Activated CD4-positive, alpha-beta memory T cell treated with anti-CD3 and anti-CD28 coated beads, Interleukin-2, amount 10 ng/mL, durations not matched to agents 7 days and 5 days (primary cell): Measurements from ENCODE around the gene NBL1. TPM values are rescaled to one million over a fixed set of nuclear protein-coding genes. Genes with fewer than 3 reads are reported as not detected.
A peak's percentile ranks its signal among the peaks of the same experiment; 100 is the strongest.

Experiments
- CTCF ChIA-PET: fragments of 350-600 bp; sonication (Branson Sonifier 250); formaldehyde crosslinking; loops from one replicate; lab custom pipeline; 2021; ENCODE audit warnings: antibody characterized with exemption, inconsistent platforms; lab: Charles Lee
- POLR2A ChIA-PET: fragments of 350-600 bp; sonication (Branson Sonifier 250); formaldehyde crosslinking; loops from one replicate; lab custom pipeline; 2021; ENCODE audit warnings: antibody characterized with exemption; lab: Charles Lee
- DNase-seq: peaks from one replicate; pipeline ENCODE4 v3.0.0-alpha.2; 2020
- H3K27ac Mint-ChIP-seq: one replicate; pipeline ENCODE4 v1.8.0; 2021; ENCODE audit warnings: mild to moderate bottlenecking, mixed read lengths
- H3K27me3 Mint-ChIP-seq: one replicate; pipeline ENCODE4 v1.8.0; 2021; ENCODE audit warnings: mixed read lengths
- H3K36me3 Mint-ChIP-seq: one replicate; pipeline ENCODE4 v1.8.0; 2021; ENCODE audit warnings: low read depth, mixed read lengths
- H3K4me1 Mint-ChIP-seq: one replicate; pipeline ENCODE4 v1.8.0; 2021; ENCODE audit warnings: mixed read lengths
- H3K4me3 Mint-ChIP-seq: one replicate; pipeline ENCODE4 v1.8.0; 2021; ENCODE audit warnings: mild to moderate bottlenecking, mixed read lengths
- H3K9me3 Mint-ChIP-seq: one replicate; pipeline ENCODE4 v1.8.0; 2021; ENCODE audit warnings: mixed read lengths
- total RNA-seq, 2 experiments: library from RNA; stranded (reverse); gene quantifications; one replicate each; pipeline ENCODE4 v1.2.3, GENCODE V29; 2021

NBL1 gene
- total RNA-seq, 2 experiments from 2014 or later = 25.4 to 29.8 TPM

GRCh38 chr1:19665186-19665495 lies 21.0 kb downstream of the NBL1 start:
- Mint-ChIP-seq H3K4me3 (no peak overlapping the region), H3K27ac (no peak overlapping the region), H3K36me3 (no peaks in the 10 kb centered on the region)

GRCh38 chr1:19665496-19666465 lies 21.7 kb downstream of the NBL1 start:
- Mint-ChIP-seq H3K27ac (no peak overlapping the region), H3K4me1 (peaks cover 11% of the 10 kb centered on the region), H3K4me3 (no peak overlapping the region), H3K27me3 (peaks cover 37% of the 10 kb centered on the region), H3K9me3 (no peaks in the 10 kb centered on the region), H3K36me3 (no peaks in the 10 kb centered on the region)
- ChIA-PET POLR2A (no interaction called here), CTCF (no interaction called here)
- no peak for DNase-seq

More at GRCh38 chr1:19665186-19665495, 21.0 kb downstream of the NBL1 start:
- CTCF ChIA-PET = no interaction called here
- no peak for DNase-seq
- peaks cover 14% of the 10 kb centered on the region for H3K4me1 Mint-ChIP-seq
- POLR2A ChIA-PET = no interaction called here
- H3K27me3 Mint-ChIP-seq = peaks cover 41% of the 10 kb centered on the region
- H3K9me3 Mint-ChIP-seq = no peaks in the 10 kb centered on the region

- H3K4me3 Mint-ChIP-seq = no peak overlapping the region
- POLR2A ChIA-PET = interaction anchor here (1.4 kb wide), 1 partner anchor 12 kb away, joined by 3 read pairs; no protein-coding TSS in a partner anchor
- H3K27ac Mint-ChIP-seq = no peak overlapping the region
- peaks cover 28% of the 10 kb centered on the region for H3K27me3 Mint-ChIP-seq
- H3K36me3 Mint-ChIP-seq = no peaks in the 10 kb centered on the region
- no peaks in the 10 kb centered on the region for H3K9me3 Mint-ChIP-seq
- DNase-seq = no peak
- CTCF ChIA-PET = interaction anchor here (0.9 kb wide), 1 partner anchor 36 kb away, joined by 3 read pairs; no protein-coding TSS in a partner anchor
- H3K4me1 Mint-ChIP-seq = peaks cover 9% of the 10 kb centered on the region
These were observed 24.8 kb downstream of the NBL1 start for GRCh38 chr1:19668888-19669287.

- no peak overlapping the region for H3K4me3 Mint-ChIP-seq
- H3K9me3 Mint-ChIP-seq = no peaks in the 10 kb centered on the region
- POLR2A ChIA-PET = no interaction called here
- H3K4me1 Mint-ChIP-seq = peaks cover 2% of the 10 kb centered on the region
- H3K27me3 Mint-ChIP-seq = peaks cover 23% of the 10 kb centered on the region
- DNase-seq = no peak
- CTCF ChIA-PET = interaction anchor here (1.6 to 2.1 kb wide), 2 partner anchors 9 to 33 kb away, joined by 3 to 13 read pairs; no protein-coding TSS in a partner anchor
- no peak overlapping the region for H3K27ac Mint-ChIP-seq
- H3K36me3 Mint-ChIP-seq = no peaks in the 10 kb centered on the region
These were observed 26.7 kb downstream of the NBL1 start for GRCh38 chr1:19670787-19671186.

GRCh38 chr1:19672237-19672636 lies 28.1 kb downstream of the NBL1 start:
- POLR2A ChIA-PET = interaction anchor here (1.2 kb wide), 1 partner anchor 26 kb away, joined by 3 read pairs; no protein-coding TSS in a partner anchor
- Mint-ChIP-seq H3K36me3 (no peaks in the 10 kb centered on the region), H3K4me1 (no peaks in the 10 kb centered on the region), H3K27me3 (peaks cover 9% of the 10 kb centered on the region), H3K27ac (no peak overlapping the region), H3K9me3 (no peaks in the 10 kb centered on the region), H3K4me3 (no peak overlapping the region)
- CTCF ChIA-PET = interaction anchor here (1.1 to 2.1 kb wide), 3 partner anchors 8 to 32 kb away, joined by 3 to 13 read pairs (median 3); no protein-coding TSS in a partner anchor
- no peak for DNase-seq

GRCh38 chr1:19675797-19676196 lies 31.7 kb downstream of the NBL1 start:
- CTCF ChIA-PET = interaction anchor here (3.2 kb wide), 1 partner anchor 14 kb away, joined by 12 read pairs; no protein-coding TSS in a partner anchor
- no peak for DNase-seq
- H3K27ac Mint-ChIP-seq = no peak overlapping the region
- peaks cover 5% of the 10 kb centered on the region for H3K27me3 Mint-ChIP-seq
- no peak overlapping the region for H3K4me3 Mint-ChIP-seq
- H3K9me3 Mint-ChIP-seq = no peaks in the 10 kb centered on the region
- no peaks in the 10 kb centered on the region for H3K4me1 Mint-ChIP-seq
- POLR2A ChIA-PET = interaction anchor here (1.5 kb wide), 1 partner anchor 30 kb away, joined by 3 read pairs; no protein-coding TSS in a partner anchor
- H3K36me3 Mint-ChIP-seq = no peaks in the 10 kb centered on the region

- peak; percentile 29 for DNase-seq
- peaks cover 5% of the 10 kb centered on the region for H3K27me3 Mint-ChIP-seq
- no peak overlapping the region for H3K27ac Mint-ChIP-seq
- ChIA-PET POLR2A (interaction anchor here (1.4 to 1.5 kb wide), 2 partner anchors 12 to 30 kb away, joined by 3 to 4 read pairs; no protein-coding TSS in a partner anchor), CTCF (interaction anchor here (1.6 to 3.2 kb wide), 2 partner anchors 15 to 28 kb away, joined by 4 to 12 read pairs; no protein-coding TSS in a partner anchor)
- no peaks in the 10 kb centered on the region for H3K36me3 Mint-ChIP-seq
- H3K4me3 Mint-ChIP-seq = no peak overlapping the region
- H3K9me3 Mint-ChIP-seq = no peaks in the 10 kb centered on the region
- no peaks in the 10 kb centered on the region for H3K4me1 Mint-ChIP-seq
These were observed 32.4 kb downstream of the NBL1 start for GRCh38 chr1:19676438-19676922.

GRCh38 chr1:19678493-19678892 lies 34.4 kb downstream of the NBL1 start:
- POLR2A ChIA-PET = no interaction called here
- CTCF ChIA-PET = interaction anchor here (3.2 kb wide), 1 partner anchor 17 kb away, joined by 12 read pairs; no protein-coding TSS in a partner anchor
- Mint-ChIP-seq H3K4me3 (no peak overlapping the region), H3K36me3 (no peaks in the 10 kb centered on the region), H3K27me3 (peaks cover 5% of the 10 kb centered on the region), H3K27ac (no peak overlapping the region), H3K4me1 (no peaks in the 10 kb centered on the region), H3K9me3 (no peaks in the 10 kb centered on the region)
- DNase-seq = no peak

- Mint-ChIP-seq H3K36me3 (no peaks in the 10 kb centered on the region), H3K9me3 (no peaks in the 10 kb centered on the region), H3K4me3 (no peak overlapping the region), H3K4me1 (no peaks in the 10 kb centered on the region), H3K27me3 (peaks cover 5% of the 10 kb centered on the region), H3K27ac (no peak overlapping the region)
- POLR2A ChIA-PET = no interaction called here
- CTCF ChIA-PET = interaction anchor here (3.2 kb wide), 1 partner anchor 17 kb away, joined by 12 read pairs; no protein-coding TSS in a partner anchor
- no peak for DNase-seq
These were observed 34.9 kb downstream of the NBL1 start for GRCh38 chr1:19678931-19679453.

- H3K4me1 Mint-ChIP-seq = no peaks in the 10 kb centered on the region
- CTCF ChIA-PET = no interaction called here
- H3K27me3 Mint-ChIP-seq = peaks cover 2% of the 10 kb centered on the region
- no peaks in the 10 kb centered on the region for H3K9me3 Mint-ChIP-seq
- DNase-seq = no peak
- no peak overlapping the region for H3K4me3 Mint-ChIP-seq
- H3K27ac Mint-ChIP-seq = no peak overlapping the region
- POLR2A ChIA-PET = no interaction called here
- no peaks in the 10 kb centered on the region for H3K36me3 Mint-ChIP-seq
These were observed 35.6 kb downstream of the NBL1 start for GRCh38 chr1:19679691-19680090.

GRCh38 chr1:19680644-19681043 lies 36.5 kb downstream of the NBL1 start:
- Mint-ChIP-seq H3K36me3 (no peaks in the 10 kb centered on the region), H3K27me3 (peaks cover 1% of the 10 kb centered on the region), H3K4me1 (no peaks in the 10 kb centered on the region), H3K9me3 (no peaks in the 10 kb centered on the region), H3K4me3 (no peak overlapping the region), H3K27ac (no peak overlapping the region)
- CTCF ChIA-PET = interaction anchor here (1.2 kb wide), 1 partner anchor 19 kb away, joined by 4 read pairs; no protein-coding TSS in a partner anchor
- POLR2A ChIA-PET = interaction anchor here (1.5 kb wide), 1 partner anchor 12 kb away, joined by 3 read pairs; no protein-coding TSS in a partner anchor
- no peak for DNase-seq

GRCh38 chr1:19682257-19682656 lies 38.1 kb downstream of the NBL1 start:
- DNase-seq = no peak
- Mint-ChIP-seq H3K36me3 (peaks cover 2% of the 10 kb centered on the region), H3K9me3 (no peaks in the 10 kb centered on the region), H3K27ac (no peak overlapping the region), H3K4me1 (peaks cover 2% of the 10 kb centered on the region), H3K27me3 (peaks cover 1% of the 10 kb centered on the region), H3K4me3 (no peak overlapping the region)
- ChIA-PET CTCF (no interaction called here), POLR2A (no interaction called here)

- no peak for DNase-seq
- H3K36me3 Mint-ChIP-seq = peaks cover 7% of the 10 kb centered on the region
- peaks cover 8% of the 10 kb centered on the region for H3K4me1 Mint-ChIP-seq
- no peak overlapping the region for H3K4me3 Mint-ChIP-seq
- H3K27me3 Mint-ChIP-seq = no peaks in the 10 kb centered on the region
- ChIA-PET CTCF (no interaction called here), POLR2A (no interaction called here)
- H3K27ac Mint-ChIP-seq = no peak overlapping the region
- H3K9me3 Mint-ChIP-seq = no peaks in the 10 kb centered on the region
These were observed 38.8 kb downstream of the NBL1 start for GRCh38 chr1:19682901-19683300.
